Tibial nerve (tissue), 4 donors: ENCODE results near the gene AHCTF1. TPM values are rescaled to one million over a fixed set of nuclear protein-coding genes. Genes with fewer than 3 reads are reported as not detected.
"Not testable (repeated sequence)": the region's sequence is repeated elsewhere in the genome, so short reads cannot be mapped to it uniquely, and the experiment has no call there.

Experiments used
- DNase-seq, 2 donors: peaks; one replicate each; pipeline ENCODE4 v3.0.0-alpha.2; 2019; ENCODE audit warnings: low spot score in 2 of 2
- H3K27ac ChIP-seq, 4 donors: fragments of 200-600 bp; sonication (generic) in 3 of 4; one replicate each; pipeline ENCODE4 v1.5.1; 2017 to 2019; ENCODE audit warnings: mild to moderate bottlenecking in 1 of 4
- H3K27me3 ChIP-seq, 2 donors: fragments of 200-600 bp; sonication (generic) in 1 of 2; one replicate each; pipeline versions ENCODE4 v1.5.1 to v1.6.0; 2017 to 2019
- H3K36me3 ChIP-seq, 3 donors: fragments of 200-600 bp; sonication (generic); one replicate each; pipeline ENCODE4 v1.5.1; 2018 to 2019
- H3K4me1 ChIP-seq, 4 donors: fragments of 200-600 bp; sonication (generic) in 3 of 4; one replicate each; pipeline ENCODE4 v1.5.1; 2017 to 2019
- H3K4me3 ChIP-seq, 4 donors: fragments of 200-600 bp; sonication (generic) in 3 of 4; one replicate each; pipeline ENCODE4 v1.5.1; 2017 to 2019; ENCODE audit warnings: mild to moderate bottlenecking in 1 of 4, moderate library complexity in 1 of 4
- H3K9me3 ChIP-seq, 4 donors: fragments of 200-600 bp; sonication (generic) in 3 of 4; one replicate each; pipeline ENCODE4 v1.5.1; 2017 to 2019
- EP300 ChIP-seq, 2 donors: sonication (generic); formaldehyde crosslinking; IDR thresholded peaks; one replicate each; pipeline ENCODE4 v1.6.1; 2017; ENCODE audit warnings: antibody characterized with exemption in 2 of 2, mild to moderate bottlenecking in 1 of 2
- POLR2A ChIP-seq, 2 donors: fragments of 450-650 bp; IDR thresholded peaks; one replicate each; pipeline ENCODE4 v1.6.1; 2017; ENCODE audit warnings: antibody characterized with exemption in 2 of 2, mild to moderate bottlenecking in 2 of 2, moderate library complexity in 2 of 2
- WGBS, 2 donors: methylation state at CpG; one replicate each; pipeline ENCODE4 v1.1.5; 2018; 5-methylcytosine and 5-hydroxymethylcytosine counted together
- total RNA-seq, 4 donors: library from RNA; depleted of rRNA; stranded (reverse); fragments of >200 nt; gene quantifications; one replicate each; pipeline ENCODE4 v1.1.0, GENCODE V29; 2016
- TF ChIP-seq, protein P1 (sequence below), 5 experiments: fragments of 200-600 bp in 3 of 5; fragments of 450-650 bp in 2 of 5; sonication (generic) in 3 of 5; IDR thresholded peaks; one replicate each; pipeline ENCODE4 v1.5.1; 2016 to 2019; ENCODE audit warnings: antibody characterized with exemption in 5 of 5, mild to moderate bottlenecking in 3 of 5, moderate library complexity in 2 of 5

The AHCTF1 gene
- total RNA-seq, 4 donors from 2014 or later, result 41.2 to 67.1 (median 45.6) TPM

DNA sequence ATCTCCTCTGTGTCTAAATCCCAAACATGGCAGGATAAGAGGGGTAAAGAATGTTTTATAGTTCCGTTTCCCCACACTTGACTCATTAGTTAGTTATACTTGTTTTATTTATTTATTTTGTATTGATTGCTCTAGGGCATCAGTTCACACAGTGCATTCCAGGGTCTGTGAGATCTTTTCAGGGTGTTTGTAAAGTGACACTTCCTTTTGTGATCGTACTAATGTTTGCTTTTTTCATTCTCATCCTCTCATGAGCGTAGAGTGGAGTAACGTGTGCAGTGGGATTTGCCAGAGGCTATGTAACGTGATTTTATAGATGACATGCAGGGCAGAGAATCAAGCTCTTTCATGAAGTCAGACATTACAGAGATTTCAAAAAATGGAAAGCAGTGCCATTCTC is 104.4 kb downstream of the AHCTF1 start:
- Histone ChIP-seq H3K4me1 (no peaks in the 10 kb centered on the region), H3K9me3 (peaks cover 0 to 12% (median 3%) of the 10 kb centered on the region in 4 donors), H3K4me3 (no peak overlapping the region), H3K36me3 (no peaks in the 10 kb centered on the region), H3K27me3 (no peaks in the 10 kb centered on the region), H3K27ac (no peak overlapping the region)
- 47 to 63% methylated on average over 5 of the region's 5 CpGs for WGBS, 2 donors
- DNase-seq, result no peak
- TF ChIP-seq POLR2A (IDR thresholded peaks at IDR 0.05) (no peak), EP300 (IDR thresholded peaks at IDR 0.05) (no peak)
- TF ChIP-seq, protein P1, sequence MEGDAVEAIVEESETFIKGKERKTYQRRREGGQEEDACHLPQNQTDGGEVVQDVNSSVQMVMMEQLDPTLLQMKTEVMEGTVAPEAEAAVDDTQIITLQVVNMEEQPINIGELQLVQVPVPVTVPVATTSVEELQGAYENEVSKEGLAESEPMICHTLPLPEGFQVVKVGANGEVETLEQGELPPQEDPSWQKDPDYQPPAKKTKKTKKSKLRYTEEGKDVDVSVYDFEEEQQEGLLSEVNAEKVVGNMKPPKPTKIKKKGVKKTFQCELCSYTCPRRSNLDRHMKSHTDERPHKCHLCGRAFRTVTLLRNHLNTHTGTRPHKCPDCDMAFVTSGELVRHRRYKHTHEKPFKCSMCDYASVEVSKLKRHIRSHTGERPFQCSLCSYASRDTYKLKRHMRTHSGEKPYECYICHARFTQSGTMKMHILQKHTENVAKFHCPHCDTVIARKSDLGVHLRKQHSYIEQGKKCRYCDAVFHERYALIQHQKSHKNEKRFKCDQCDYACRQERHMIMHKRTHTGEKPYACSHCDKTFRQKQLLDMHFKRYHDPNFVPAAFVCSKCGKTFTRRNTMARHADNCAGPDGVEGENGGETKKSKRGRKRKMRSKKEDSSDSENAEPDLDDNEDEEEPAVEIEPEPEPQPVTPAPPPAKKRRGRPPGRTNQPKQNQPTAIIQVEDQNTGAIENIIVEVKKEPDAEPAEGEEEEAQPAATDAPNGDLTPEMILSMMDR (IDR thresholded peaks at IDR 0.05), result no peak

DNA sequence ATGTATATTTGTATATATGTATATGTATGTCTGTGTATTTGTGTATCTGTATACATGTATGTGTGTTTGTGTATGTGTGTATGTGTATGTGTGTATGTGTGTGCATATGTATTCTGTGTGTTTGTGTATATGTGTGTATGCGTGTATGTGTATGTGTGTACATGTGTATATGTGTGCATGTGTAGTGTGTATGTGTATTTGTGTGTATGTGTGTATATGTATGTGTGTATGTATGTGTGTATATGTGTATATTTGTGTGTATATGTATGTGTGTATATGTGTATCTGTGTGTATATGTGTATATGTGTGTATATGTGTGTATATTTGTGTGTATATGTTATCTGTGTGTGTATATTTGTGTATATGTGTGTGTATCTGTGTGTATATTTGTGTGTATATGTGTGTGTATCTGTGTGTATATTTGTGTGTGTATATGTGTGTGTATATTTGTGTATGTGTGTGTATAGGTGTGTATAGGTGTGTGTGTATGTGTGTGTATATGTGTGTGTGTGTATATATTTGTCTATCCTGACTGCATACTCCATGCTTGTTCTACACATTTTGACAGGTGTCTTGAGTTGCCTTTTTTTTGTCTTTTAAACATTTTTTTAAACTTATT is 106.1 kb downstream of the AHCTF1 start:
- 55 to 100% methylated on average over 1 of the region's 1 CpG for WGBS, 2 donors
- DNase-seq, result no peak
- Histone ChIP-seq H3K27ac (no peak overlapping the region), H3K4me3 (no peak overlapping the region), H3K27me3 (no peaks in the 10 kb centered on the region), H3K36me3 (no peaks in the 10 kb centered on the region), H3K9me3 (peaks cover 0 to 12% (median 3%) of the 10 kb centered on the region in 4 donors), H3K4me1 (no peaks in the 10 kb centered on the region)
- TF ChIP-seq, protein P1 (IDR thresholded peaks at IDR 0.05), result no peak
- TF ChIP-seq POLR2A (IDR thresholded peaks at IDR 0.05) (no peak), EP300 (IDR thresholded peaks at IDR 0.05) (no peak)

DNA sequence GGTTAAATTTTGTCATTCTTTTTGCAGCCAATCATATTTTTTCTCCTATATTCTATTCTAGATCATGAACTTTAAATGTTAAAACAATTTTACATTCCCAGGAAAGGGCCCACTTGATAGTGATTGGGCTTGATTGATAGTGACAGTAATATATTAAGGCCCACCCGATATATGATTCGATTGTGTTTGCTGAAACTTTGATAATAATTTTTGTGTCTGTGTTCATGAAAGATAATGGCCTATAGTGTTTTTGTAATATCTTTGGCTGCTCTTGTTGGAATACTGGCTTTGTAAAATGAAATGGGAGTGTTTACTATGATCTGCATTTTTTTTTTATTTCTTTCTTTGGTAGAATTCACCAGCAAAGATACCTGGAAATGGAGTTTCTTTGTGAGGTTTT is 107.2 kb downstream of the AHCTF1 start:
- Histone ChIP-seq H3K4me1 (no peaks in the 10 kb centered on the region), H3K27ac (no peak overlapping the region), H3K9me3 (peaks cover 0 to 9% (median 3%) of the 10 kb centered on the region in 4 donors), H3K27me3 (no peaks in the 10 kb centered on the region), H3K4me3 (no peak overlapping the region), H3K36me3 (no peaks in the 10 kb centered on the region)
- no peak for DNase-seq
- 75 to 84% methylated on average over 2 of the region's 2 CpGs for WGBS, 2 donors
- TF ChIP-seq, protein P1 (IDR thresholded peaks at IDR 0.05), result no peak
- TF ChIP-seq POLR2A (IDR thresholded peaks at IDR 0.05) (no peak), EP300 (IDR thresholded peaks at IDR 0.05) (no peak)

DNA sequence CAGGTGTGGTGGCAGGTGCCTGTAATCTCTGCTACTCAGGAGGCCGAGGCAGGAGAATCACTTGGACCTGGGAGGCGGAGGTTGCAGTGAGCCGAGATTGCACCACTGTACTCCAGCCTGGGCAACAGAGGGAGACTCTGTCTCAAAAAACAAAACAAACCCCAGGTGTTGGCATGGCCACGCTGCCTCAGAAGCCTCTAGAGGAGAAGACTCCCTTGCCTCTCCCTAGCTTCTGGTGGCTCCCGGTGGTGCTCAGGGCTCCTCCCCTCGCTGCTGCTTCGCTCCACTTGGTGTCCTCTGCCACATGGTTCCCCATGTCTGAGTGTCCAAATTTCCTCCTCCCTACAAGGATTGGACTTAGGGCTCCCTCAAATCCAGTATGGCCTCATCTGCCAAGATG is 109.6 kb downstream of the AHCTF1 start:
- not testable (repeated sequence) for H3K4me1 ChIP-seq, H3K9me3 ChIP-seq, DNase-seq, H3K27ac ChIP-seq, H3K27me3 ChIP-seq, H3K36me3 ChIP-seq, H3K4me3 ChIP-seq
- WGBS, 2 donors, result 87 to 94% methylated on average over 7 of the region's 7 CpGs

DNA sequence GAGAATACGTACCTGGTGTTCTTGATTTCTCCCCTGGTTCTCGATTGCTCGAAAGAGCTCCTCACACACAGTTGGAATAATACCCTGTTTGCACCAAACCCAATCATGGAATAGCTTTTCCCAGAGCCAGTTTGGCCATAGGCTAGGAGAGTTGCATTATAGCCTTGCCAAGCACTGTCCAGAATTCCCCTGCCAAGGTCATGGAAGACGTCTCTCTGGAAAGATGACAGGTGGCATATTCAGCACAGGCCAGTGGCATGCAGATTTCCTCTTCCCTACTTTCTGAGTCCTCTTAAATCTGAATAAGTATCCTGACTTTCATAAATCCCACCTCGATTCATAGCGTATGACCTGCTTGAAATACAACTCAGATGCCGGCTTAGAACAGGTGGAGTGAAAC is 111.1 kb downstream of the AHCTF1 start:
- Histone ChIP-seq H3K36me3 (no peaks in the 10 kb centered on the region), H3K27ac (no peak overlapping the region), H3K9me3 (no peaks in the 10 kb centered on the region), H3K4me3 (no peak overlapping the region), H3K4me1 (no peaks in the 10 kb centered on the region), H3K27me3 (no peaks in the 10 kb centered on the region)
- DNase-seq, result no peak
- 74 to 85% methylated on average over 7 of the region's 7 CpGs for WGBS, 2 donors
- TF ChIP-seq EP300 (IDR thresholded peaks at IDR 0.05) (no peak), POLR2A (IDR thresholded peaks at IDR 0.05) (no peak)
- TF ChIP-seq, protein P1 (IDR thresholded peaks at IDR 0.05), result no peak

DNA sequence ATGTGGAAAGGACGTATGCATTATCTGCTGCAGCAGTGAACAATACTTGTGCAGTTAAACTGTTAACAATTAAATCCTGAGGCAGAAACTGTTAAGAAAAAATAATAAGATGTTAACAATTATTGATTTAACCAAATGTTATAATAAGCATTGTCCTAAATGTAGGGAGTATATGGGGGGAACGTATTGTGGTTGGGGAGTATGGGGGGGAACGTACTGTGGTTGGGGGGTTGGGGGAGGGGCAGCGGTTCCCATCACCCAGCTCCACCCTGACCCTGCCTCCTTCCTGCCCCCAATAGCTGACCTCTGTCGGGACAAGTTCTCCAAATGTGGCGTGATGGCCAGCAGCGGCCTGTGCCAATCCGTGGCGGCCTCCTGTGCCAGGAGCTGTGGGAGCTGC is 114.0 kb downstream of the AHCTF1 start:
- H3K27me3 ChIP-seq, H3K4me1 ChIP-seq, H3K4me3 ChIP-seq, DNase-seq, H3K9me3 ChIP-seq, H3K27ac ChIP-seq, H3K36me3 ChIP-seq: not testable (repeated sequence)
- WGBS, 2 donors, result 50 to 68% methylated on average over 2 to 3 of the region's 9 CpGs
